ENCODE measurements around the gene PLD6. TPM values are rescaled to one million over a fixed set of nuclear protein-coding genes. Genes with fewer than 3 reads are reported as not detected.

PLD6 gene
- total and polyA plus RNA-seq, 10 of the 15 experiments (the other 5 are each of a cell fraction or from before 2014, with no cell fraction given), result 4.7 to 21.4 (median 12.0) TPM

DNA sequence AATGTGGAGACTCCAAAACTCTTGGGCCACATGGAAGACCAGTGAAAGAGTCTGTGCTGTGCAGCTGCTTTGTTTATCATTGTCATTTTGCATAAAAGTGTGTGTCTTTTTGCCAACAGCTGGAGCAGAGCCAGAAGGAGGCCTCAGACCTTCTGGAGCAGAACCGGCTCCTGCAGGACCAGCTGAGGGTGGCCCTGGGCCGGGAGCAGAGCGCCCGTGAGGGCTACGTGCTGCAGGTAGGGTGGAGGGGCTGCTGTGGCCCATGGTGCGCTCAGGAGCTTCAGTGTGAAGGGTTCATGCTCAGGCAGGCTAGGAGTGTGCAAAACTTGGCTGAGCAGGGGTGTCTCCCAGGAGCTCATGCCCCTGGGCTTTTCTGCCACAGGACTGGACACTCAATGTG is 45.0 kb downstream of the PLD6 start:
- FAIRE-seq, result no peak
- no peak overlapping the region for H2AFZ ChIP-seq (ENCODE audit: control insufficient read depth, low read depth, low read length)
- H3K27me3 ChIP-seq (replicated peaks in 1 of 2; ENCODE audit: control insufficient read depth in 2 of 2, insufficient read depth in 2 of 2, low read length in 1 of 2), result no peaks in the 10 kb centered on the region
- in situ Hi-C loops (cut with MboI), result no loop called here
- H3K27ac ChIP-seq (ENCODE audit: control insufficient read depth, insufficient read depth), result no peak overlapping the region
- no peaks in the 10 kb centered on the region for H4K20me1 ChIP-seq (ENCODE audit: control insufficient read depth, insufficient read depth)
- intact Hi-C loops (cut with micrococcal nuclease; ENCODE audit: unreplicated experiment), result no loop called here
- no peaks in the 10 kb centered on the region for H3K79me2 ChIP-seq (ENCODE audit: control insufficient read depth, insufficient read depth, low read length)
- POLR2A ChIA-PET, result no interaction called here
- no peaks in the 10 kb centered on the region for H3K9me3 ChIP-seq (replicated peaks; ENCODE audit: control insufficient read depth, insufficient read depth, low read length)
- TF ChIP-seq POLR2A (IDR thresholded peaks at IDR 0.05; ENCODE audit: low read depth, low read length) (no peak), DPF2 (IDR thresholded peaks at IDR 0.05) (no peak), ZSCAN29 (IDR thresholded peaks at IDR 0.05) (no peak), BHLHE40 (IDR thresholded peaks at IDR 0.05; ENCODE audit: borderline replicate concordance in 1 of 2, low read depth in 2 of 2, low read length in 1 of 2) (no peak), MEF2B (IDR thresholded peaks at IDR 0.05; ENCODE audit: partially characterized antibody, poor library complexity, severe bottlenecking) (no peak), NFIC (IDR thresholded peaks at IDR 0.05; ENCODE audit: low read depth, low read length) (no peak), RUNX3 (IDR thresholded peaks at IDR 0.05; ENCODE audit: low read length) (no peak), STAT1 (conservative IDR thresholded peaks at IDR 0.05) (no peak), ZNF274 (IDR thresholded peaks at IDR 0.05; ENCODE audit: insufficient read depth, insufficient read length) (no peak), FOXK2 (IDR thresholded peaks at IDR 0.05) (no peak)
- ATAC-seq, result no peak
- DNase-seq (ENCODE audit: low read depth, low spot score), result no peak
- CTCF ChIA-PET, result no interaction called here
- SMC1A ChIA-PET (ENCODE audit: uncharacterized antibody, unreplicated experiment), result no interaction called here
- no TSS peak for BruUV-seq (replicated peaks)
- H3K4me2 ChIP-seq (ENCODE audit: control insufficient read depth, insufficient read depth), result no peak overlapping the region
- H3K4me3 ChIP-seq, result no peak overlapping the region
- H3K4me1 ChIP-seq (ENCODE audit: control insufficient read depth, insufficient read depth, low read length), result no peaks in the 10 kb centered on the region
- RAD21 ChIA-PET (ENCODE audit: unreplicated experiment), result no interaction called here
- 82% methylated on average over 6 of the region's 6 CpGs for WGBS (ENCODE audit: insufficient coverage, insufficient replicate concordance, low lambda C conversion rate, missing lambda C conversion rate)
- peaks cover 21 to 40% of the 10 kb centered on the region in 2 experiments; a peak in 3 of 4 replicates for H3K36me3 ChIP-seq (ENCODE audit: control insufficient read depth in 2 of 2, insufficient read depth in 2 of 2, low read length in 1 of 2)
- H3K9ac ChIP-seq (ENCODE audit: control insufficient read depth, insufficient read depth, low read length), result no peak overlapping the region

DNA sequence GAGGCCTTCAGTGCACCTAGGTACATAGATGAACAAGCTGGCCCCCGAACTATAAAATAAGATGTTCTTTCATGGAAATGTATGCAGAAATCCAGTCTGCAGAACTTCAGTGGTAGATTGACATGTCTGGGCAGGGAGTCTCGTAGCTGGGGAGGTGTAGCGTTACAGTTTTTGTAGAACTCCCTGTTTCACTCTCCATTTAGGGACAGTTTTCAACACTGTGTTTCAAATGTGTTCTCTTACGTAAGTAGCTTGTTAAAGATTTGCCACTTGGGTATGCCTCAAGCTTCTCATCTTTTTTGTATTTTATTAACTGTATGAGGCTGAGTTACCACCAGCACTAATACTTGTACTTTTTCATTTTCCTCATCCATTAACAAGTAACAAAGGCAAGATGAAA is 46.6 kb downstream of the PLD6 start:
- Histone ChIP-seq H2AFZ (ENCODE audit: control insufficient read depth, low read depth, low read length) (no peak overlapping the region), H3K9ac (ENCODE audit: control insufficient read depth, insufficient read depth, low read length) (no peak overlapping the region), H3K4me3 (no peak overlapping the region), H4K20me1 (ENCODE audit: control insufficient read depth, insufficient read depth) (no peaks in the 10 kb centered on the region), H3K4me2 (ENCODE audit: control insufficient read depth, insufficient read depth) (no peak overlapping the region), H3K27me3 (replicated peaks in 1 of 2; ENCODE audit: control insufficient read depth in 2 of 2, insufficient read depth in 2 of 2, low read length in 1 of 2) (no peaks in the 10 kb centered on the region), H3K79me2 (ENCODE audit: control insufficient read depth, insufficient read depth, low read length) (no peaks in the 10 kb centered on the region), H3K27ac (ENCODE audit: control insufficient read depth, insufficient read depth) (no peak overlapping the region), H3K9me3 (replicated peaks; ENCODE audit: control insufficient read depth, insufficient read depth, low read length) (no peaks in the 10 kb centered on the region), H3K4me1 (ENCODE audit: control insufficient read depth, insufficient read depth, low read length) (no peaks in the 10 kb centered on the region), H3K36me3 (ENCODE audit: control insufficient read depth in 2 of 2, insufficient read depth in 2 of 2, low read length in 1 of 2) (peaks cover 24 to 28% of the 10 kb centered on the region in 2 experiments; a peak in 3 of 4 replicates)
- intact Hi-C loops (cut with micrococcal nuclease; ENCODE audit: unreplicated experiment) (no loop called here), in situ Hi-C loops (cut with MboI) (no loop called here)
- FAIRE-seq (no peak), ATAC-seq (no peak), DNase-seq (ENCODE audit: low read depth, low spot score) (no peak)
- ChIA-PET SMC1A (ENCODE audit: uncharacterized antibody, unreplicated experiment) (interaction anchor here (1.5 kb wide), 1 partner anchor 9 kb away, joined by 4 read pairs; no protein-coding TSS in a partner anchor), CTCF (interaction anchor here (0.7 kb wide), 1 partner anchor 41 kb away, joined by 3 read pairs; no protein-coding TSS in a partner anchor), POLR2A (no interaction called here), RAD21 (ENCODE audit: unreplicated experiment) (no interaction called here)
- WGBS (ENCODE audit: insufficient coverage, insufficient replicate concordance, low lambda C conversion rate, missing lambda C conversion rate), result 97% methylated on average over 4 of the region's 4 CpGs
- BruUV-seq (replicated peaks), result no TSS peak
- TF ChIP-seq NFYB (IDR thresholded peaks at IDR 0.05; ENCODE audit: insufficient read depth, low read depth, low read length) (no peak), CBX5 (IDR thresholded peaks at IDR 0.05; ENCODE audit: low read depth) (no peak), KLF5 (IDR thresholded peaks at IDR 0.05; ENCODE audit: partially characterized antibody) (no peak), BHLHE40 (IDR thresholded peaks at IDR 0.05; ENCODE audit: borderline replicate concordance in 1 of 2, low read depth in 2 of 2, low read length in 1 of 2) (no peak), MEF2B (IDR thresholded peaks at IDR 0.05; ENCODE audit: partially characterized antibody, poor library complexity, severe bottlenecking) (no peak), BACH1 (IDR thresholded peaks at IDR 0.05; ENCODE audit: borderline replicate concordance) (no peak), POLR2AphosphoS5 (IDR thresholded peaks at IDR 0.05; ENCODE audit: low read length) (no peak), TCF12 (IDR thresholded peaks at IDR 0.05; ENCODE audit: low read depth, low read length) (no peak), NFXL1 (IDR thresholded peaks at IDR 0.05; ENCODE audit: borderline replicate concordance) (no peak)
- TF ChIP-seq, protein P1, sequence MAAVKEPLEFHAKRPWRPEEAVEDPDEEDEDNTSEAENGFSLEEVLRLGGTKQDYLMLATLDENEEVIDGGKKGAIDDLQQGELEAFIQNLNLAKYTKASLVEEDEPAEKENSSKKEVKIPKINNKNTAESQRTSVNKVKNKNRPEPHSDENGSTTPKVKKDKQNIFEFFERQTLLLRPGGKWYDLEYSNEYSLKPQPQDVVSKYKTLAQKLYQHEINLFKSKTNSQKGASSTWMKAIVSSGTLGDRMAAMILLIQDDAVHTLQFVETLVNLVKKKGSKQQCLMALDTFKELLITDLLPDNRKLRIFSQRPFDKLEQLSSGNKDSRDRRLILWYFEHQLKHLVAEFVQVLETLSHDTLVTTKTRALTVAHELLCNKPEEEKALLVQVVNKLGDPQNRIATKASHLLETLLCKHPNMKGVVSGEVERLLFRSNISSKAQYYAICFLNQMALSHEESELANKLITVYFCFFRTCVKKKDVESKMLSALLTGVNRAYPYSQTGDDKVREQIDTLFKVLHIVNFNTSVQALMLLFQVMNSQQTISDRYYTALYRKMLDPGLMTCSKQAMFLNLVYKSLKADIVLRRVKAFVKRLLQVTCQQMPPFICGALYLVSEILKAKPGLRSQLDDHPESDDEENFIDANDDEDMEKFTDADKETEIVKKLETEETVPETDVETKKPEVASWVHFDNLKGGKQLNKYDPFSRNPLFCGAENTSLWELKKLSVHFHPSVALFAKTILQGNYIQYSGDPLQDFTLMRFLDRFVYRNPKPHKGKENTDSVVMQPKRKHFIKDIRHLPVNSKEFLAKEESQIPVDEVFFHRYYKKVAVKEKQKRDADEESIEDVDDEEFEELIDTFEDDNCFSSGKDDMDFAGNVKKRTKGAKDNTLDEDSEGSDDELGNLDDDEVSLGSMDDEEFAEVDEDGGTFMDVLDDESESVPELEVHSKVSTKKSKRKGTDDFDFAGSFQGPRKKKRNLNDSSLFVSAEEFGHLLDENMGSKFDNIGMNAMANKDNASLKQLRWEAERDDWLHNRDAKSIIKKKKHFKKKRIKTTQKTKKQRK (IDR thresholded peaks at IDR 0.05; ENCODE audit: low read depth, low read length), result no peak

Data from GM12878 (cell line).